HG02798 (cell line): ENCODE data around the gene DYNLT3.
A peak's percentile ranks its signal among the peaks of the same experiment; 100 is the strongest.

Experiments used
- ATAC-seq: cut with Tn5 transposase; IDR thresholded peaks from one replicate; pipeline ENCODE4 v1.9.1; 2021; ENCODE audit warnings: mild to moderate bottlenecking; ENCODE audit not compliant: unreplicated experiment, poor library complexity

DYNLT3 gene

DNA sequence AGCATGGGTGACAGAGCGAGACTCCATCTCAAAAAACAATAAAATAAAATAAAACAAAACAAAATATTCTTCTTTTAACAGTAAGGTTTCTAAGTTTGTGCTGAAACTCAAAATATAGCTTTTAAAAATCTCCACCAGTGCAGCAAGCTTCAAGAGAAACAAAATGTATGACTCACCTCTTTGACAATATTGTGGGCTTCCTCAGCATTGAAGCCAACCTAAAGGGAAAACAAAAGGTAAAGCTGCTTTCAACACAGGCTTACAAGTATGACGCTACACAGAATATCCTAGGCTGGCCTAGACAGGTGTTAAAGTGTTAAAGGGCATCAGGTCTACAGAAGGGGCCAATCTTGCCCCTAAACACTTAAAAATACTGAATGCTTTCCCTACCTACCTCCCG lies 1.2 kb downstream of the DYNLT3 start:
- no peak for ATAC-seq

GRCh38 chrX:37844622-37845021 lies 2.7 kb downstream of the DYNLT3 start:
- ATAC-seq: no peak

- no peak for ATAC-seq
Observed at GRCh38 chrX:37840931-37841330, 6.4 kb downstream of the DYNLT3 start.

DNA sequence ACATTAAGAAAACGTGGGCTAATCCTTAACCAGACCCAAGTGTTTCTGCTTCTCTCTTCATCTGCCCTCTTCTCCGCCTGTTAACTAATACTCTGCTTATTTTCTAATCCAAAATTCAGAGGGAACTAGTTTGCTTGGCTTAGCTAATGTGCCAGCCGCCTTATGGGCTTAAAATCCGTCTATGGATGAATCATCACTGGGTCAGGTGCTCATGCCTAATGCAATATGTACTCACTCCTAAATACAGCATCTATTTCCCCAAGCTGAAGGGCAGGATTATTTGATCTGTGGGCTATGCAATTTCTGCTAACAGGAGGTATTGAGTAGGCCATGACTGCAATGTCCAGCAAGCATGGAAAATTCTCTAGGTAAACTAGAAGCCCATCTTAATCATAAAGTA lies 12.4 kb downstream of the DYNLT3 start:
- ATAC-seq: no peak

DNA sequence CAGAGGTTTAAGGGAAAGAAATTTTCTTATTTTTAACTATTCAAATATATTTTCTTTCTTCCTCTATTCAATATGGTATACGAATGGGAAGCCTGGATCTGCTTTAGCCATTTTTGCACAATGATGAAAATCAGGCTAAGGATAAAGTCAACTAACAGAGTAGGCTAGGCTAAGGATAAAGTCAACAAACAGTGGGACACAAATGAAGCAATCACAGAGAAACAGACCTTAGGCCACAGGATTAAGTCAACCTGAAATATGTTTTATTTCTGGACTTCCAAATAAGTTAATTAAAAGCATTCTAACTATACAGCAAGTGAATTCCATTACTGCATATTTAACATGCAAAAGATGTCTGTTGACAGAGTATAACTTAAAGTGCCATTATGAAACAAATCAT lies 17.0 kb downstream of the DYNLT3 start:
- no peak for ATAC-seq

- ATAC-seq: no peak
Observed at GRCh38 chrX:37829721-37830120, 17.6 kb downstream of the DYNLT3 start.

DNA sequence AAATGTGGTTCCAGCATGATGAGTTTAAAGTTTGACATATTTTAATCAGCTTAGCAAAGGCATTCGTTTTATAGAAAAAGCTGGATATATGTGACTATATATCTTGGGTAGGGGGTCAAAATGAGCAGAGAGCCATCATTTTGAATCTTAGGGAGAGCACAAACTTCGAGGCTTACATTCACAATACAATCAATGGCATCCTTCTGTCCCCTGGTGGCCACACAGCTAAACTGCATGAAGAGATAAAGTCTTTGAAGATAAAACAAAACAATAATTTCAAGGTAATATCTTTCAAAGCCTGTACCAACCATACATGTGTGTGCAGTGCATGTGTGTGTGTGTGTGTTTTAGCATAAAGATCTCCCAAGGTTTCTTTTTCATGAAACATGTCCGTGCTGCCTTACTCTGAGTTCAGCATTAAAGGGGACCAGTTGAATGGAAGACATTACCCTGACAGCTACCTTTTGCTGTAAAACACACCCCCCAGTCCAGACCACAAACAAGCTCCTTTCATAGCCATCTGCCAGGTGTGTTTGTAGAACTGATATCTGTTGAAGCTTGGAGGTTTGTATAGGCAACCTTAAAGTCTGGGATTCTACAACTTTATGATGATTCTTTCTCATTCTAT lies 22.0 kb downstream of the DYNLT3 start:
- no peak for ATAC-seq

- ATAC-seq: no peak
Observed at GRCh38 chrX:37824491-37825214, 22.7 kb downstream of the DYNLT3 start.

DNA sequence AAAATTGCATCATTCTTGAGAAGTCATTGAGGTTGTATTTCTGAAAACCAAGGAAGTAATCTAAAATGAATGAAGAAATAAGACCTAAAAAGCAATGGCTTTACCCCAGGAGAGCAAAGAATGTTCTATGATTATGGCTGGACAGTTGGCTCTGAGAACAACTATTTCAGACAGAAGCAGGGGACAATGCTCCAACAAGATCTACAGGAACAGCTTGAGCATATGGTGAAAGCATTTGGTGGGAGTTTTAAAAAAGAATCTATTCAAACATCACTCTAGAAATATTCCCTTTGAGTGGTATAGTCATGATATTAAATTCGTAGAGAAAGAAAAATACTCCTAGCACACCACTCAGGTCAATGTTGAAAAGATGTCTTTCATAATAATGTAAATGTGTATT lies 26.7 kb downstream of the DYNLT3 start:
- no peak for ATAC-seq

DNA sequence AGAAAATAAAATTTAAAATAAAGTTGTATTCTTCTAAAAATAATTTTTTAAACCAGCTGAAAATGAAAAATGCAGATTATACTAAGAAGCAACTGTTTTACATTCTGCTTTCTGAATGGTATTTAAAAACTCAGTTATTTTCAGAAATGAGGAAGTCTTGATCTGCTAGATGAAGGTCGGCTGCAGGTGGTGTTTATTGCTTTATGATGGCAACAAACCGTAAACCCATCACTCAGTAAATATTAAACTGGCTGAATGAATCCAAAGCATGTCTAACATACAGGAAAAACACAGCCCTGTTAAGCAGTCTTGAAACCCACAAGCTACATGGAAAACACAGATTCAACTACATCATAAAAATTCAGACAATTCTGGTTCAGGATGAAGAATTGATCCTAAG lies 29.3 kb downstream of the DYNLT3 start:
- peak; percentile 53 for ATAC-seq

- ATAC-seq: peak; percentile 43
Observed at GRCh38 chrX:37817579-37817978, 29.8 kb downstream of the DYNLT3 start.

GRCh38 chrX:37817176-37817575 lies 30.2 kb downstream of the DYNLT3 start:
- peak; percentile 20 for ATAC-seq

DNA sequence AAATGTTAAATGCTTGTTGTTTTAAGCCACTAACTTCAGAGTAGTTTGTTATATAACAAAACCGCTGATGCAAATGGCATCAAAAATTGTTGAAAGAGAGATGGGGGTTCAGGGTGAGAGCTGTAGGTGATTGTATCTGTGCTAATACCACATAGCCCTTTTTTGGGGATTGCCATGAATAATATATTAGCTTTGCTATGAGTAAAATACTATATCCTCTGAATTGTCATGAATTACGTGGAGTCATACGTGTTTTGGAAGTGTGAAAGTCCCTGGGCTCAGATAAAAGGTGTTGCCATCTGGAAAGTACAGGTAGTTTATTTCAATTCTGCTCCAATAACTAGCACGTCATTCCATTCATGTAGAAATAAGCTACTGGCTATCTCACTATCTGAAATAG lies 30.6 kb downstream of the DYNLT3 start:
- peak; percentile 27 for ATAC-seq

- ATAC-seq: no peak
Observed at GRCh38 chrX:37815366-37815765, 32.0 kb downstream of the DYNLT3 start.

GRCh38 chrX:37813570-37813969 lies 33.8 kb downstream of the DYNLT3 start:
- no peak for ATAC-seq

GRCh38 chrX:37812110-37812509 lies 35.3 kb downstream of the DYNLT3 start:
- ATAC-seq: no peak

DNA sequence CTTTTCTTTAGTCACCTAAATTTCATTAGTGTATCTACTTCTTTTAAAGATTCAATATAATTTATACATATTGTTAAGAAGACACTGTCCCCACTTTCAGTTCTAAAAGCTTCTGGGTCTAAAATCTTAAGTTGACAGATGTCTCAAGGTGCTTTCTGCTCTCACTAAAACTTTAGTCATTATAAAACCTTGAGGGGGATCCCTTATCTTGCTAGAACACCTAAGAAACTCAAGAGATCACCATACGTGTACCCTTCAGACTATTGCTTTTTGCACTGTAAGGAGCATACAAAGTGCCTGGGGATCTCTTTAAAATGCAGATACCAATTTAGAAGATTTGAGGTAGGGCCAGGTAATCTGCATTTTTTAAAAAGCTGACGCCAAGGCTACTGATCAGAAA lies 37.4 kb downstream of the DYNLT3 start:
- no peak for ATAC-seq

DNA sequence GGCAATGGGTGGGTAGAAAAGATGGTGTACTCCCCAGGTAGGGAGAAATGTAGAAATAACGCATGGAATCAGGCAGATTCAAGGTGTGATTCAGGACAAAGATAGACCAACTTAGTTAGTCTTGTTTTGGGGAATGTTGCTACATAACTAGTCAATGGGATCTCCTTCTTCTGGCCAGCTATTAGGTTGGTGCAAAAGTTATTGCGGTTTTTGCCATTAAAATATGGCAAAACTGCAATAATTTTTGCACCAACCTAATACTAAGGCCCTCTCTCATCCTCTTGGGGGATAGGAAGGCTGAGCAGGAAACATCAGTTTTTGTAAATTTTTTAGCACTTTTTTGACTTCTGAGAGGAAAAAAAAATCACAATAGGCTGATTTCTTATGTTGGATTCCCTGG lies 44.3 kb downstream of the DYNLT3 start:
- ATAC-seq: no peak

- no peak for ATAC-seq
Observed at GRCh38 chrX:37802028-37802427, 45.3 kb downstream of the DYNLT3 start.

DNA sequence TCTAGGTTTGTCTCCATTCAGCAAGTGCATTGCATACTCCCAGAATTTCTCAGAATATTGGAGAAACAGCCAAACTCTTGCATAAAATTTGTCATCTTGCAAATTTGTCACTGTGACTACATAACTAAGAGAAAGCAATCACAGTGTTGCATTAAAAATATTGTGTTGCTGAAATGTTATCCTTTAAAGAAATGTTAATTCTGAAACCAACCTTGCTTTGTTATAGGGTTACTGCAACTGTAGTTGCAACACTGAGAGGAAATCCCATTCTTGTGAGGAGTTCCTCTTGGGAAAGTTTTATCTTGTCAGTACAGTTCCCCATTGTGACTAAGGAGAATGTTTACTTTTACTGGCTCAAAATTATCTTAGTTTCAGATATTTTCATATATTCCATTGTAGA lies 46.7 kb downstream of the DYNLT3 start:
- no peak for ATAC-seq

- no peak for ATAC-seq
Observed at GRCh38 chrX:37799936-37800335, 47.4 kb downstream of the DYNLT3 start.

- peak; percentile 73 for ATAC-seq
Observed at GRCh38 chrX:37796805-37797204, 50.6 kb downstream of the DYNLT3 start.
